K562 (cell line): ENCODE measurements around the gene PDLIM7. TPM values are rescaled to one million over a fixed set of nuclear protein-coding genes. Genes with fewer than 3 reads are reported as not detected.

Experiments
- ATAC-seq: fragments of 200-7000 bp; cut with Tn5 transposase; 3 replicates; pipeline ENCODE4 v1.9.1; 2020; ENCODE audit warnings: moderate library complexity
- BruUV-seq: library from RNA; stranded (reverse); fragments of 400-500 nt; replicated peaks from 2 replicates; lab custom pipeline; 2021; lab: Mats Ljungman, UMichigan
- CTCF ChIA-PET: fragments of 300-600 bp; formaldehyde crosslinking; extraction: SDS; loops from one replicate; lab custom pipeline; 2021; ENCODE audit warnings: low intra/inter-chr PET ratio; lab: Yijun Ruan, JAX
- POLR2A ChIA-PET: fragments of 300-600, 350-650 bp; sonication (Branson Sonifier 250); formaldehyde crosslinking; extraction: SDS; loops from one replicate; lab custom pipeline; 2021; ENCODE audit warnings: antibody characterized with exemption, inconsistent platforms; lab: Yijun Ruan, JAX
- DNase-seq, 4 experiments: peaks; one replicate each; pipeline versions ENCODE4 v3.0.0 to v3.0.0-alpha.2; 2011 to 2018; ENCODE audit warnings: low spot score in 3 of 4, mixed read lengths in 3 of 4; ENCODE audit errors: extremely low read depth in 1 of 4
- FAIRE-seq: peaks from 2 replicates; lab custom pipeline; 2011; peaks lifted over from hg19 to GRCh38; lab: Jason Lieb, UNC
- H2AFZ ChIP-seq: 2 replicates; pipeline ENCODE4 v1.6.0; 2011; ENCODE audit warnings: low read depth, low read length, control low read depth, inconsistent platforms
- H3K27ac ChIP-seq: fragments of 200-600 bp; 3 replicates; pipeline ENCODE4 v1.8.0; 2011; ENCODE audit warnings: low read depth, mild to moderate bottlenecking, control low read depth, inconsistent platforms, low read length, moderate library complexity, mixed read lengths; ENCODE audit errors: extremely low read depth
- H3K27me3 ChIP-seq, 2 experiments: fragments of 300-600 bp in 1 of 2; 2 replicates in 1 of 2; 3 replicates in 1 of 2; pipeline versions ENCODE4 v1.6.0 to v1.8.0; 2011; ENCODE audit warnings: inconsistent platforms in 2 of 2, low read length in 2 of 2, mild to moderate bottlenecking in 1 of 2, mixed read lengths in 1 of 2, moderate library complexity in 1 of 2; ENCODE audit not compliant: control insufficient read depth in 2 of 2, insufficient read depth in 2 of 2
- H3K36me3 ChIP-seq: fragments of 300-600 bp; 3 replicates; pipeline ENCODE4 v1.8.0; 2011; ENCODE audit warnings: mild to moderate bottlenecking, low read length, inconsistent platforms; ENCODE audit not compliant: control insufficient read depth, insufficient read depth
- H3K4me1 ChIP-seq, 2 experiments: fragments of 200-600 bp in 1 of 2; replicated peaks in 1 of 2; 2 replicates in 1 of 2; 3 replicates in 1 of 2; pipeline versions ENCODE4 v1.5.1 to v1.8.0; 2011; ENCODE audit warnings: inconsistent platforms in 2 of 2, low read length in 2 of 2, mild to moderate bottlenecking in 1 of 2, mixed read lengths in 1 of 2, moderate library complexity in 1 of 2; ENCODE audit not compliant: control insufficient read depth in 2 of 2, insufficient read depth in 2 of 2
- H3K4me2 ChIP-seq: 2 replicates; pipeline ENCODE4 v1.6.1; 2011; ENCODE audit warnings: low read length, control low read depth, inconsistent platforms, mixed read lengths; ENCODE audit not compliant: insufficient read depth
- H3K4me3 ChIP-seq: fragments of 200-600 bp; sonication (generic), shearing (Covaris generic); 2 replicates; pipeline ENCODE4 v1.5.1; 2016; ENCODE audit warnings: control low read depth, inconsistent platforms
- H3K79me2 ChIP-seq: fragments of 200-600 bp; 3 replicates; pipeline ENCODE4 v1.8.0; 2011; ENCODE audit warnings: low read length, inconsistent platforms; ENCODE audit not compliant: control insufficient read depth, insufficient read depth
- H3K9ac ChIP-seq, 2 experiments: 2 replicates each; pipeline versions ENCODE4 v1.6.0 to v1.6.1; 2011; ENCODE audit warnings: low read depth in 2 of 2, low read length in 2 of 2, control low read depth in 1 of 2, inconsistent platforms in 1 of 2, mild to moderate bottlenecking in 1 of 2, mixed read lengths in 1 of 2; ENCODE audit not compliant: insufficient read depth in 1 of 2
- H3K9me1 ChIP-seq: one replicate; pipeline ENCODE4 v1.6.0; 2011; ENCODE audit warnings: inconsistent platforms, mild to moderate bottlenecking, low read length, moderate library complexity; ENCODE audit not compliant: control insufficient read depth, insufficient read depth
- H3K9me3 ChIP-seq: replicated peaks from 2 replicates; pipeline ENCODE4 v1.5.1; 2011; ENCODE audit warnings: low read depth, low read length, inconsistent platforms; ENCODE audit not compliant: control insufficient read depth, insufficient read depth
- H4K20me1 ChIP-seq: replicated peaks from 2 replicates; pipeline ENCODE4 v1.6.1; 2011; ENCODE audit warnings: low read length, inconsistent platforms, mixed read lengths; ENCODE audit not compliant: control insufficient read depth, insufficient read depth
- ATF7 ChIP-seq: fragments of 450-650 bp; IDR thresholded peaks from 2 replicates; pipeline ENCODE4 v1.7.1; 2014; ENCODE audit warnings: mild to moderate bottlenecking, moderate library complexity
- DMBX1 ChIP-seq: fragments of 250-450 bp; sonication (Bioruptor Pico); IDR thresholded peaks from 2 replicates; pipeline ENCODE4 v1.8.0; 2022; ENCODE audit warnings: inconsistent platforms, mild to moderate bottlenecking, moderate library complexity, borderline replicate concordance
- KLF13 ChIP-seq: fragments of 450-650 bp; IDR thresholded peaks from 2 replicates; pipeline ENCODE4 v1.6.1; 2016; ENCODE audit warnings: missing genetic modification characterization, low read depth, mild to moderate bottlenecking, missing compliant biosample characterization, moderate library complexity, borderline replicate concordance
- MTA3 ChIP-seq: fragments of 450-650 bp; formaldehyde crosslinking; IDR thresholded peaks from 2 replicates; pipeline ENCODE4 v1.6.1; 2017; ENCODE audit warnings: mild to moderate bottlenecking, borderline replicate concordance
- PML ChIP-seq: IDR thresholded peaks from 2 replicates; pipeline ENCODE4 v1.6.1; 2012; ENCODE audit warnings: low read length, inconsistent platforms
- RBFOX2 ChIP-seq: fragments of 200-400 bp; formaldehyde crosslinking; IDR thresholded peaks from 2 replicates; pipeline ENCODE4 v1.6.1; 2017; ENCODE audit warnings: low read depth, mild to moderate bottlenecking, low read length, moderate library complexity
- RBM17 ChIP-seq: fragments of 200-400 bp; formaldehyde crosslinking; IDR thresholded peaks from 2 replicates; pipeline ENCODE4 v1.6.1; 2017; ENCODE audit warnings: low read depth, mild to moderate bottlenecking, low read length, borderline replicate concordance
- ZBTB17 ChIP-seq: fragments of 450-650 bp; formaldehyde crosslinking; IDR thresholded peaks from 2 replicates; pipeline ENCODE4 v1.4.0; 2020; ENCODE audit warnings: mild to moderate bottlenecking
- ZNF830 ChIP-seq: fragments of 250-450 bp; sonication (Bioruptor Pico); IDR thresholded peaks from 2 replicates; pipeline ENCODE4 v1.5.0; 2021; ENCODE audit warnings: mild to moderate bottlenecking
- WGBS: fragments of 100-300 bp; shearing (Covaris generic); methylation state at CpG from one replicate; pipeline ENCODE4 v1.1.6; 2016; ENCODE audit warnings: low coverage, mixed read lengths; ENCODE audit not compliant: insufficient coverage; ENCODE audit errors: missing lambda C conversion rate; 5-methylcytosine and 5-hydroxymethylcytosine counted together
- in situ Hi-C: fragments of 300-500 bp; cut with MboI; formaldehyde crosslinking; loops from 4 replicates; pipeline ENCODE4 v1.15.0; 2018; ENCODE audit warnings: inconsistent platforms, mixed read lengths
- intact Hi-C: fragments of 100-400 bp; cut with micrococcal nuclease; formaldehyde crosslinking; loops from 2 replicates; pipeline ENCODE4 v1.14.2; 2022
- polyA plus RNA-seq, 8 experiments: library from polyadenylated mRNA; depleted of rRNA in 4 of 8; stranded (reverse) in 5 of 8; unstranded in 3 of 8; fragments of >200 nt; fragmentation: Nextera tagmentation in 2 of 8; fragmentation: Illumina TruSeq in 1 of 8; extraction: Ambion mirVana in 2 of 8; extraction: Trizol in 1 of 8; gene quantifications; 2 replicates each; pipeline versions ENCODE4 v1.2.1 to v1.2.3, GENCODE V29; 2011 to 2014; ENCODE audit warnings: inconsistent platforms in 1 of 8, missing spikeins in 1 of 8
- total RNA-seq, 7 experiments: library from RNA; depleted of rRNA in 6 of 7; stranded (reverse); fragments of >200 nt in 6 of 7; fragmentation: Illumina TruSeq in 2 of 7; extraction: Trizol in 2 of 7; gene quantifications; 2 replicates each; pipeline versions ENCODE4 v1.2.1 to v1.2.3, GENCODE V29; 2011 to 2021; ENCODE audit warnings: low replicate concordance in 1 of 7
- TF ChIP-seq, protein P1 (sequence below): fragments of 450-650 bp; IDR thresholded peaks from 2 replicates; pipeline ENCODE4 v1.7.1; 2018; ENCODE audit warnings: mild to moderate bottlenecking, low read depth; ENCODE audit not compliant: partially characterized antibody
- TF ChIP-seq, protein P2 (sequence below): sonication (generic); formaldehyde crosslinking; IDR thresholded peaks from 2 replicates; pipeline ENCODE4 v1.8.1; 2023; ENCODE audit warnings: mild to moderate bottlenecking, missing genetic modification reagents
- TF ChIP-seq, protein P3 (sequence below): fragments of 250-450 bp; sonication (Bioruptor Pico); IDR thresholded peaks from 2 replicates; pipeline ENCODE4 v1.5.0; 2021; ENCODE audit warnings: mild to moderate bottlenecking, moderate library complexity

The PDLIM7 gene
- total and polyA plus RNA-seq, 9 of the 15 experiments (the other 6 are each of a cell fraction or from before 2014, with no cell fraction given), result 2.1 to 124 (median 32.6) TPM

DNA sequence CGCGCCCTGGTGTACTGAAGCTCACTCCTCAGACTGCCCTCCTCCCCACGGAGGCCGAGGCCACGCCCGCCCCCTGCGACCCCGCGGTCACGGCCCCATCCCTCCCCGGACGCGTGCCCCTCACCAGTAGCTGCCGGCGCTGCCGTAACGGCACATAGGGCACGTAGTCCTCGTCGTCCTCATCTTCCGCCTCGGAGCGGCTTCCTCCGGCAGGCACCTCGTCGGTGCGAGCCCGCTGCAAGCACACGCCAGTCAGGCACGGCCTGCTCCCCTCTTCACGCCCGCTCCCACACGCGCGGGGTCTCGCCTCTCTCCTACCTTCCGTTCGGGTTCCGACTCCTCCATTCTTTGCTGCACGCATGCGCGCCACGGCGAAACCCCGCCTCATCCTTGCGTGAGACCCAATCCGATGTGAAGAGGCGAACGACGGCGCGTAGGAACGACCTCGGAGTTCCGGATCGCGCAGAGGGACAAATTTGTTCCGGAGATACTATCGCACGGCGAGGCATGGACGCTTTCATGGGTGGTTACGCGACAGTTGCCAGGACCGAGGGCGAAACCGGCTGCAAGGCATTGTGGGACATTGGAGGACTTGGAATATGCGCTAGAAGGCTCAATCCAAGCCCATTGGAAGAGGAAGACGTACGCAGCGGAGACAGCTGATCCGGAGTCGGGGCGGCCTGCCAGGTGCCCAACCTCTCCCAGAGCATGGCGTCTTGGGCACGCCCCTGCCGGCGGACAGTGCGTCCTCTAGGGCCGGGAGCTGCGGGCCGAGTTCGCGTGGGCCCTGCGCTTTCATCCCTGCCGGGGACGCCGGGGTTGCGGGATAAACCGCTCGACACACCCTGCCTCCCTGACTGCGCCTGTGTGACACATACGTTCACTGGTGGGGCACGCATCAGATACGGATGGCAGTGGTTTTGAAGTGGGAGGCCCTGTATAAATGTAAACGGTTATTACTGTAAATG lies 19.5 kb upstream of the PDLIM7 start, which contains the start of gene DDX41:
TSS of gene DDX41 (minus strand) at position 361 of the 968 bp plus-strand sequence. CDS start at position 345, 16 bp downstream.
- Histone ChIP-seq H3K27ac (peak within 1 kb of the TSS; percentile 79), H4K20me1 (no peaks in the 10 kb centered on the region; the same call in 1 of the 2 replicates), H3K4me2 (peak within 1 kb of the TSS; percentile 96), H3K36me3 (peaks cover 73% of the 10 kb centered on the region), H2AFZ (peak within 1 kb of the TSS; percentile 91), H3K27me3 (no peaks in the 10 kb centered on the region), H3K9me3 (no peaks in the 10 kb centered on the region), H3K9ac (peak within 1 kb of the TSS; percentile 82 to 99), H3K79me2 (peaks cover 39% of the 10 kb centered on the region), H3K4me3 (peak within 1 kb of the TSS; percentile 77), H3K9me1 (no peaks in the 10 kb centered on the region), H3K4me1 (peaks cover 9 to 42% of the 10 kb centered on the region in 2 experiments; a peak in 4 of 5 replicates)
- intact Hi-C loops (loop anchor here (2.0 kb wide), 1 partner anchor 28 kb away; no protein-coding TSS in a partner anchor), in situ Hi-C loops (no loop called here)
- under 1% methylated on average over 94 of the region's 96 CpGs for WGBS
- DNase-seq, result peak; percentile 93 to 99 (median 96)
- ChIA-PET CTCF (no interaction called here), POLR2A (interaction anchor here (0.6 to 3.1 kb wide), 7 partner anchors 8 to 682 kb away, joined by 3 to 12 read pairs (median 4); no protein-coding TSS in a partner anchor)
- TSS peak; percentile 86 for BruUV-seq
- ATAC-seq, result peak; percentile 92
- FAIRE-seq, result peak; percentile 100
- TF ChIP-seq, protein P1, sequence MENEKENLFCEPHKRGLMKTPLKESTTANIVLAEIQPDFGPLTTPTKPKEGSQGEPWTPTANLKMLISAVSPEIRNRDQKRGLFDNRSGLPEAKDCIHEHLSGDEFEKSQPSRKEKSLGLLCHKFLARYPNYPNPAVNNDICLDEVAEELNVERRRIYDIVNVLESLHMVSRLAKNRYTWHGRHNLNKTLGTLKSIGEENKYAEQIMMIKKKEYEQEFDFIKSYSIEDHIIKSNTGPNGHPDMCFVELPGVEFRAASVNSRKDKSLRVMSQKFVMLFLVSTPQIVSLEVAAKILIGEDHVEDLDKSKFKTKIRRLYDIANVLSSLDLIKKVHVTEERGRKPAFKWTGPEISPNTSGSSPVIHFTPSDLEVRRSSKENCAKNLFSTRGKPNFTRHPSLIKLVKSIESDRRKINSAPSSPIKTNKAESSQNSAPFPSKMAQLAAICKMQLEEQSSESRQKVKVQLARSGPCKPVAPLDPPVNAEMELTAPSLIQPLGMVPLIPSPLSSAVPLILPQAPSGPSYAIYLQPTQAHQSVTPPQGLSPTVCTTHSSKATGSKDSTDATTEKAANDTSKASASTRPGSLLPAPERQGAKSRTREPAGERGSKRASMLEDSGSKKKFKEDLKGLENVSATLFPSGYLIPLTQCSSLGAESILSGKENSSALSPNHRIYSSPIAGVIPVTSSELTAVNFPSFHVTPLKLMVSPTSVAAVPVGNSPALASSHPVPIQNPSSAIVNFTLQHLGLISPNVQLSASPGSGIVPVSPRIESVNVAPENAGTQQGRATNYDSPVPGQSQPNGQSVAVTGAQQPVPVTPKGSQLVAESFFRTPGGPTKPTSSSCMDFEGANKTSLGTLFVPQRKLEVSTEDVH, result peak; percentile 56
- TF ChIP-seq PML (peak; percentile 36), ZNF830 (CRISPR knock-in tag) (peak; percentile 74; the same call in 1 of the 2 replicates), KLF13 (tag) (peak; percentile 67; the same call in 1 of the 2 replicates), DMBX1 (no peak), RBM17 (no peak), RBFOX2 (peak; percentile 87), ZBTB17 (peak; percentile 89), MTA3 (peak; percentile 100), ATF7 (peak; percentile 90)
- TF ChIP-seq, protein P2, sequence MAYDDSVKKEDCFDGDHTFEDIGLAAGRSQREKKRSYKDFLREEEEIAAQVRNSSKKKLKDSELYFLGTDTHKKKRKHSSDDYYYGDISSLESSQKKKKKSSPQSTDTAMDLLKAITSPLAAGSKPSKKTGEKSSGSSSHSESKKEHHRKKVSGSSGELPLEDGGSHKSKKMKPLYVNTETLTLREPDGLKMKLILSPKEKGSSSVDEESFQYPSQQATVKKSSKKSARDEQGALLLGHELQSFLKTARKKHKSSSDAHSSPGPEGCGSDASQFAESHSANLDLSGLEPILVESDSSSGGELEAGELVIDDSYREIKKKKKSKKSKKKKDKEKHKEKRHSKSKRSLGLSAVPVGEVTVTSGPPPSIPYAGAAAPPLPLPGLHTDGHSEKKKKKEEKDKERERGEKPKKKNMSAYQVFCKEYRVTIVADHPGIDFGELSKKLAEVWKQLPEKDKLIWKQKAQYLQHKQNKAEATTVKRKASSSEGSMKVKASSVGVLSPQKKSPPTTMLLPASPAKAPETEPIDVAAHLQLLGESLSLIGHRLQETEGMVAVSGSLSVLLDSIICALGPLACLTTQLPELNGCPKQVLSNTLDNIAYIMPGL (CRISPR knock-in tag), result no peak; the same call in 1 of the 2 replicates
- TF ChIP-seq, protein P3, sequence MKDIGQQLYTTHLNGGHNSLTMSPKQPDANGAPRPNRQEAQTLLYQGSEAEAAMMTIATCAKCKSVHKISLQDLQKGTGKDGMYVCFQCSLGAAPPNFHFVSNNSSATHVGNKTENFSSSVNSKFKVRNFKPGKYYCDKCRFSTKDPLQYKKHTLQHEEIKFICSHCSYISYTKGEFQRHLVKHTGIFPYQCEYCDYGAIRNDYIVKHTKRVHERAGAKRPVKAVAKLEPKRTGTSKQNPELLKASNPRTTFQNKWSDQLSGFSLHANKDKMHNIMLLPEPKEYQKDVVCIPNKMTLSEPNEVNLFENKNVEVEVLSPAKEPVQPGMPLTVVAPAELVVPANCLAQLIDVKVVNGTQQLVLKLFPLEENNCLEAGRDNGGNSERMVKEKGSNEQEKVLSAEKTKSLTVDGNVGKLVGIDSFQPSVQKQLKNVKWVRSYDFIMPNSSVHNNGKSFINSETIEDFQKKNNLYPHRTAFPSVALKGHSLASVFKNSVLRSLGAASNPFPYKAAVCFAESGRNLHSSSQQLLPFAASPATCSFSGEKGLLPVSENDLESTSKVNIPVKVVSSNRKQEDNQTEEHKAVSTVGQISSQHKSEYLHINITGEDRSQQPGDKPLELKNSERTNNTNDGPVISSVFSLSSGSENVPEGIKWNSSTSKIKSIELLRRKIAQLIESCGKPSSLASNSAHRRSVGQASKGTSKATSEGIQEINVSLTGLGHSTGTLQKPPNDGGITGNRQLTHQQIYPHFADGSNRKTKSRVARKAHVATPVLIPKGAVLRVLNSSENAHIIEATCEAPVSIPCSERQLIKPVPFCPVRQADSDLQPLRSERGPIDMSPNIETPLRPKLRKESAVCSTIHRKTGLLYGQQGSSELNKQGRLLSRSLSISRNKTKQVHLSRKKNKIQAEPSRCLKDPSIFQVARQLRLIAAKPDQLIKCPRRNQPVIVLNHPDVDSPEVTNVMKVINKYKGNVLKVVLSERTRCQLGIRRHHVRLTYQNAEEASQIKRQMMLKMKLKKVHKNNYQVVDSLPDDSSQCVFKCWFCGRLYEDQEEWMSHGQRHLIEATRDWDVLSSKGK (CRISPR knock-in tag), result no peak
